Measurements from ENCODE around the gene SESN2. TPM values are rescaled to one million over a fixed set of nuclear protein-coding genes. Genes with fewer than 3 reads are reported as not detected.
A peak's percentile ranks its signal among the peaks of the same experiment; 100 is the strongest.

The SESN2 gene
- total and polyA plus RNA-seq, 7 donors: 4.9 to 36.5 (median 6.3) TPM

GRCh38 chr1:28248273-28249012 is 10.9 kb upstream of the SESN2 start:
- Histone ChIP-seq H3K9me3 (no peaks in the 10 kb centered on the region), H3K4me1 (peaks cover 0 to 32% (median 23%) of the 10 kb centered on the region in 4 donors), H3K27ac (peak overlapping the region; percentile 84 to 89 (median 86)), H3K36me3 (no peaks in the 10 kb centered on the region), H3K27me3 (no peaks in the 10 kb centered on the region), H3K4me3 (peak overlapping the region in 1 of 4 donors; percentile 14)
- intact Hi-C loops (cut with DNase I): loop anchor here (5.0 to 10.0 kb wide), 5 partner anchors 79 to 486 kb away; partner anchors contain the start of genes MED18, PHACTR4 and YTHDF2
- TF ChIP-seq EP300 (IDR thresholded peaks at IDR 0.05) (no peak), CTCF (IDR thresholded peaks at IDR 0.05) (peak; percentile 82 to 90 (median 87))
- WGBS, 2 donors: 2 to 6% methylated on average over 12 of the region's 12 CpGs
- DNase-seq: peak; percentile 91

- Histone ChIP-seq H3K36me3 (no peaks in the 10 kb centered on the region), H3K9me3 (no peaks in the 10 kb centered on the region), H3K27me3 (no peaks in the 10 kb centered on the region), H3K27ac (peak overlapping the region; percentile 84 to 89 (median 86)), H3K4me1 (peaks cover 0 to 32% (median 23%) of the 10 kb centered on the region in 4 donors), H3K4me3 (peak overlapping the region in 1 of 4 donors; percentile 14)
- DNase-seq: peak; percentile 79
- intact Hi-C loops (cut with DNase I): loop anchor here (5.0 to 10.0 kb wide), 5 partner anchors 78 to 486 kb away; partner anchors contain the start of genes MED18, PHACTR4 and YTHDF2
- 25 to 28% methylated on average over 3 of the region's 3 CpGs for WGBS, 2 donors
- TF ChIP-seq CTCF (IDR thresholded peaks at IDR 0.05) (no peak), POLR2A (IDR thresholded peaks at IDR 0.05) (no peak), POLR2AphosphoS5 (IDR thresholded peaks at IDR 0.05) (no peak), EP300 (IDR thresholded peaks at IDR 0.05) (no peak)
Measured at GRCh38 chr1:28249013-28249865, 10.1 kb upstream of the SESN2 start.

- TF ChIP-seq CTCF (IDR thresholded peaks at IDR 0.05): no peak
- no peak for TF ChIP-seq POLR2A (IDR thresholded peaks at IDR 0.05)
- no peak for TF ChIP-seq POLR2AphosphoS5 (IDR thresholded peaks at IDR 0.05)
- no peak for TF ChIP-seq EP300 (IDR thresholded peaks at IDR 0.05)
- 71 to 77% methylated on average over 4 of the region's 4 CpGs for WGBS, 2 donors
- no peaks in the 10 kb centered on the region for H3K36me3 ChIP-seq
- H3K27ac ChIP-seq: peak overlapping the region in 2 of 4 donors; percentile 86 to 89
- H3K27me3 ChIP-seq: no peaks in the 10 kb centered on the region
- intact Hi-C loops (cut with DNase I): loop anchor here (5.0 to 10.0 kb wide), 5 partner anchors 77 to 485 kb away; partner anchors contain the start of genes MED18, PHACTR4 and YTHDF2
- DNase-seq: no peak
- peaks cover 0 to 32% (median 23%) of the 10 kb centered on the region in 4 donors for H3K4me1 ChIP-seq
- no peak overlapping the region for H3K4me3 ChIP-seq
- H3K9me3 ChIP-seq: no peaks in the 10 kb centered on the region
Measured at GRCh38 chr1:28249866-28250295, 9.4 kb upstream of the SESN2 start.

GRCh38 chr1:28256197-28256827 is 3.0 kb upstream of the SESN2 start:
- Histone ChIP-seq H3K27me3 (no peaks in the 10 kb centered on the region), H3K9me3 (no peaks in the 10 kb centered on the region), H3K27ac (no peak overlapping the region), H3K4me1 (peaks cover 0 to 19% (median 16%) of the 10 kb centered on the region in 4 donors), H3K36me3 (no peaks in the 10 kb centered on the region), H3K4me3 (no peak overlapping the region)
- intact Hi-C loops (cut with DNase I): no loop called here
- 74 to 83% methylated on average over 6 of the region's 6 CpGs for WGBS, 2 donors
- TF ChIP-seq POLR2AphosphoS5 (IDR thresholded peaks at IDR 0.05): no peak
- TF ChIP-seq EP300 (IDR thresholded peaks at IDR 0.05): no peak
- no peak for TF ChIP-seq CTCF (IDR thresholded peaks at IDR 0.05)
- no peak for TF ChIP-seq POLR2A (IDR thresholded peaks at IDR 0.05)
- no peak for DNase-seq

All from sigmoid colon (tissue), 7 donors.